Stimulated activated CD8-positive, alpha-beta memory T cell treated with anti-CD3 and anti-CD28 coated beads, Interleukin-15, amount 100 ng/mL, for 4 hours (primary cell): Measurements from ENCODE around the gene MEIS2.

Source experiments
- DNase-seq, 2 donors: peaks; one replicate each; pipeline ENCODE4 v3.0.0-alpha.2; 2020; ENCODE audit warnings: low read depth in 2 of 2

Gene MEIS2

DNA sequence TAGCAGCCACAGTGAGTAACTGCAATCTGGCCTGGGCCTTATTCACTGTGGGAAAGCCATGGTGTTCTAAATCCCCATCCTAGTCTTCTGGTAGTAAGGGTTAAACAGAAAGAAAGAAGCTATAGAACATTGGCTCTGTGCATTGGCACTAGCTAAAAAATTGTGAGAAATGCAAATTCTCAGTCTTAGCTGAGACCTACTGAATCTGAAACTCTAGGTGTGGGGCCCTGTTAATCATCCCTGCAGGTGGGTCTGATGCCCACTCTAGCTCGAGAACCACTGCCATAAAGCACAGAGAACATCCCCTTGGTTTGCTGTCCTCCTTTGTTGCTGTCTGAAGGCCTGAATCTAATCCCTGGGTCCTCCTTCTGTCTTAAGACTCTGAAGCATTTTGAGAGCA is 59.3 kb downstream of the MEIS2 start:
- DNase-seq = no peak

DNA sequence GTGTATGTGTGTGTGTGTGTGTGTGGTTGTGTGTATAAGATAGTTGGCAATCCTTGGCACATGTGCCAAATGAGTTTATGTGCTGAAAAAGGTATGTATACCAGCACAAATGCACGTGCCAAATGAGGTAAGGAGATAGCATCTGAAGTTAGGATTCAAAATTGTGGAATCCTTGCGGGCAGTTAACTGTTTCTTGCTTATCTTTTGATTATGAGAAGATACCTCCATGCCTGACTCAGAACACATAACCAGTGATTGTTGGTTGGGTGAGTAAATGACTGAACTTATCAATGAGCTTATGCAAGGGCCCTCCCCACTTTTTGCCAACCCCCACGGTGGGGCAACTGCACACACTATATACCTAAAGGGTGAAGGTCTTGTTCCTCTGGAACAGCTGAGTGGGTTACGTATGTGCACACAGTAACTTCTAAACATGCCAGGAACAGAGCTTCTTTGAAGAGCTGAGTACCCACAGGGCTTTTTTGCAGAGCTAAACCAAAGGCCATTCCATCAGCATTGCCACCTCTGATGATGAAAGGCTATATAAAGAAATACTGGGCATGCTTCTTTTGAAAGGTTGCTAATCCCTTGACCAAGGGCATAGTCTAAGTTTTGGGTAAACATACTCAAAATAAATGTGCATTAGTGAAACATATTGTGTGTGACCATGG is 60.1 kb downstream of the MEIS2 start:
- DNase-seq = no peak

DNA sequence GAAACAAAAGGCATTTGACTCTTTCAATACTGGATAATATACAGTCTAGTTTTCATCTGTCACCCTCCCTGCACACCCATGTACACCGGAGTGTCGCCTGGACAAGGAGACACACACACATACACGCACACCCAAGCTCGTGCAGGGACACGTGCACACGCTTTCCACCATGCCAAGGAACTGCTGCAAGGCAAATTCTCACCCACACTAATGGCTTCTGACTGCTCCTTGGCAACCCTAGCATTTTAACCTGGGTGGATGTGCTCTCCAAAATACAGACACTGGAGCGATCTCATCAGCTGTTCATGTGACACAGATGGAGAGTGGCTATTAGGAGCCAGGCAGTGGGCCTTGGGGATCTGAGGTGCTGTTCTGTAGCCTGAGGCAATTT is 61.6 kb downstream of the MEIS2 start:
- no peak for DNase-seq

DNA sequence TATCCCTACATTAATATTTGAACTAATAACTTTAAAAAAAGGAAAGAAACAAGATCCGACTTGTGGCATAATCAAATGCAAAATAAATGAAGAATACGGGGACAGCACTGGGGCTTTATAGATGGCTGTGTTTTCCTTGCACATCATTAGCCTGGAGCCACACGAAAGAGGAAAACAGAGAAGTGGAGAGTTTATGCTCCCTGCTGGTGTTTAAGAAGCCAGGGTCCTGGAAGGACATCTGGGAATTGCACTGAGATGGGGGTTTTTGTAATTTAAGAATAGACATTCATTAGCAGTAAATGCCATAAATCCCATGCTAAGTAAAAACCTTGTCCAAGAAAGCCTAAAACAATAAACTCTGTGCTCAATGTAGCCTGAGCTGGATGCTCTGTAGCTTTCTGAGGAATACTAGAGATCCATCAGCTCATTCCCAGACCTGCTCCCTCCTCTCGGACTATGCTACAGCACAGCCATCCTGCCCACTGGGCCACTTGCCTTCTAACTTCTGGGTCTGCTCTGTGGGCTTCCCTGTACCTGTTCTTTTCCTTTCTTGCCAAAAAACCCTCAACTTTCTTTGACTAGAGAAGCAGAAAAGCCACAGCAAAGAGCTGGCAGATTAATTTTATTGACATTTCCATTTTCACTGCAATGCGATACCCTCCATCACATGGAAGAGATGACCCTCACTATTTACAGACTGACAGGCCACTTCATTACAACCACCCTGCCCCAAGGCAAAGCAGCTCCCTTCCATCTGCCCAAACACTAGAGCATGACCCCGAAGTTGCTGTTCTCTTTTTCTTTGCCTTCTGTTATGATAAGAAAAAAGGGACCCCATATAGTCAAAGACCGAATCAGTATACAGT is 62.3 kb downstream of the MEIS2 start:
- no peak for DNase-seq

DNA sequence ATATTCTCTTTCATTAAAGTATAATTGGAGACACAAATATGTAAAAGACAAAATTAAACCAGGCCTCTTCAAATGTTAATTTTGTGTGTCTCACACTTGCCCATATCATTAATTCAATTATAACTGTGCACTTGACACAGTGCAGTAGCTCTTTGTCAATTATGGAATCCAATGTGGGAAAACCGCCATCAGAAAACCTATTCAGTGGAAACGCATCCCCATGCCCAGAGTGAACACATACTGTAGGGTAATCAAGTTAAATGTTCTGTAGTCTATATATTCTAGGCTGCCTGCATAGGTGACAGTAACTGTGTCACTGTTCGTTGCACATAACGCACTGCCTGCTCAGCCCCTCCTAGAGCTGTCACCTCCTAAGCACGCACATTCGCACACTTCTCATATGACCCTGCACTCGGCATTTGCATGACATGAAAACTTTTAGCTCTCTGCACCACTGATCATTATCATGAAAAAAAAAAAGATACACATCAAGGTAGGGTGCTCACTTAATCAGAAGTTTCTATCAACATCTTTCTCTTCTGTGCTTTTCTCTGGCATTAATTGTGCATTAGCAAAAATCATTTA is 63.2 kb downstream of the MEIS2 start:
- no peak for DNase-seq

DNA sequence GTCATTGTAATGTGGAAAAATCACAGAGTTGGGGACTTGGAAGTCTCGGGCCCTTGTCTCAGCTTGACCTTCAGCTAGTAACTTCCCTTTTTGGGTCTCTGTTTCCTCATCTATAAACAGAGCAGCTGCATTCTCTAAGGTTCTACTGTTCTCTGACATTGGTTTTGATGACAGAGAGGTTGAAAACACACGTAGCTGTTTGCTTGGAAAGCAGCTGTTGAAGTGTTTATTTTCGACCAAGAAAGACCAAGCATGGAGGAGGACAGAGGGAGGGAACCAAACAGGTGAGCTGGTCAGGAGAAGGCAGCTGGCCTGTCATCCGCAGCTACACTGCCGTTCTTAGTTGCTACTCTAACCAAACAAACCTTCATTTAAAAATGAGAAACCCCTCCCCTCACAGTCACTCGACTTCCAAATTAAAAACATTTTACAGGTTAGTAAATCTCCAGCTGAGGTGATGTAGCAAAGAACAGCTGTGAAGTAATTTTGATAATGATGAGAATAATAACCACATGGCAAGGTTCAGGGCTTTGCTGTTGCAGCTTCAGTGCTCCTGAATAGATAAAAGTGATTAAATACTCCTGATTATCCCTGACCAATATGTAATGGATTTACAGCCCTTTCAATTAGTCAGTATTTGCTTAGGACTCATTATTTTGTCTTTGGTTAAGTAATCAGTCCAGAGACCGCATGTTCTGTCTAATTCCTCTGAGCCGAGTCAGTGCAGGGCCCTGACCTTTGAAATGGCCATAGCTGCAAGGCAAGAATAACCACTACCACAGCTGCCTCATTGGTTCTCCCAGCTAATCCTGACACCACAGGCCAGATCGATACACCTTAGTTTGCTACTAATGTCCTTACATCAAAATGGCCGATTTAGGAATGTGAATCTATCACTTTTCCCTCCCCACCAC is 65.3 kb downstream of the MEIS2 start:
- DNase-seq = no peak

DNA sequence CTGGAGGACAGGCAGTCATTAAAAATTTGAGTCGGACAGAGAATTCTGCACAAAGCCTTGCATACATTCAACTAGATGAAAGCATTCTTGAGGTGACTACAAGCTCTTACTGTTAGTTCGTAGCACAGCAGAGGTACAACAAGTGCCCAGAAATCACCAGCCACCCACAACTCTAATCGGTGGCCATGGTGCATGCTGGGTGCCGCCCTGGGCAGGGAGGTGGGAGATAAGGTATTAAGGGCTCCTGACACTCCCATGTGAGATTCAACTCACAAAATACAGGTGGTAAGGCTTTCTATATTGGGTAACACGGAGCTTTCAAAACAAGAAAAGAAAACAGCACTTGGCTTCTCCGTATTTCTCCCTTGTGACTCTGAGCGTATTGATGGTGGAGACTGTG is 66.0 kb downstream of the MEIS2 start:
- DNase-seq = no peak

DNA sequence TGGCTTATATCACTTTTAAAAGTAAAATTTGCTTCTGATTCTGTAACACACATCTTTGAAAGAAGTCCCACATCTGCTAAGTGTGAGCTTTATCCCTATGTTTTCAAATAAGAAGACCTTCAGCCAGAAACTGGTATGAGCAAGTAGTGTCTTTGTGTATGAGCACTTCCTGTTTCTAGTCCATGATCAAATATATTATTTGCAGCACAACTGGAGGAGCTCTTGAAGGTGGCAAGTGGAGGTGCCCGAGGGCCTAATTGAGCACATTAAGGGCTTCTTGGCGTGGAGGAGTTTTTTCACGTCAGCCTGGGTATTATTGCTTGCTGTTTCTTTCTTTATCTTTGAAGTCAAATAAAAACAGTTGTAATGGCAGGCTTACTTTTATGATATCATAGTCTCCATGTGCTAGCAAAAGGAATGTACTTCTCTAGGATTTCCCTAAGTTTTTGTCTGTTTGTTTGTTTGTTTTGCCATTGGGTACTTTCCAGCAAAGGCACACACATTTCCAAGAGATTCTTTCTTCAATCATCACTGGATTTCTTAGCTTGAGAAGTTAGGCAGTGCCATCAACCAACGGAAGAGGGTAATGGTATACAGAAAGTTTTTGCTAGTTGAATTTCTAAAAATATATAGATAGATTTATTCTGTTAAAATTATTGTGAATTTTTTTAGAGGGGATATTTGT is 68.1 kb downstream of the MEIS2 start:
- DNase-seq = no peak

DNA sequence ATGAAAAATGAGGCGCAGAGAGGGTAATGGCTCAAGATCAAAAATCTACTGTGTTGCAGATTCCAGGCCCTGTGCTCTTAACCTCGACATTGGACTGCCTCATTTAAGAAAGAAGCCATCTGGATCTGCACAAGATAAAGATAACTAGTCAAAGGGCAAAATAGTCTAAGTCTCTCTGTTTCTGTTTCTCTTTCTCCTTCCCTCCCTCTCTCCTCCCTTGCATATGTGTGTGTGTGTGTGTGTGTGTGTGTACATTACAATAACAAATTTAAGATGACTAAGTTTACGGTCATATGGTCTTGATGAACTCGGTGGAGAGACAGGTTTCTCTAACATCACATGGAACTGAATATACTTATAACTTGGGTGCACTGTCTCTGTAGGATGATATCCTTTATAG is 69.2 kb downstream of the MEIS2 start:
- DNase-seq = no peak

DNA sequence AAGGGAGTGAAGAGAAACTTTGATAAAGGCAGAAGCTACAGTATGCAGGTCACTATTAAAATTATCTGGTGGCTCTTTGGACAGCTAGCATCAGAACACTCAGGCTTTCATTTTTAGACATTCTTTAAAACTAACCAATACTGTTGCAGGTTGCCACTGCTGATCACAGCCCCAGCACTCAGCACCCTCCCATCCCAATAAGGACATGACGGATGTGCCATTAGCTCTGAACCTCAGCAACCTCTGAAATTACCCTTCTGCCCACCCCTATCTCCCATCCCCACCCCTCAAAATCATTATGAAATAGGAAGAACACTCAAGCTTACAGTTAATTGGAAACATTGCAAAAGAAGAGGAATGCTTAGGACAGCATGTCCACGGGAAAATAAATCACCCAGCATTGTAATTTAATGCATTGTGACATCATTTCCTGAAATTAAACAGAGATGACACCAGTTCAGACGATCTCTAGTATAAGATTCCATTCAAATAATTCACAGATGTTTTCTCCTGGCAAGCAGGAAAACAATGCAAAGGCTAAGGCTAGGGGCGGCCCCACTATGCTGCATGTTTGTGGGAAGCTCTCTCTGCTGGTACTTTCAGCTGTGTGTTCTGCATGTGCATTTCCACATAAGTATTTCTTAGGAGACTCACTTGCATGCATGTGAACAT is 71.6 kb downstream of the MEIS2 start:
- no peak for DNase-seq

DNA sequence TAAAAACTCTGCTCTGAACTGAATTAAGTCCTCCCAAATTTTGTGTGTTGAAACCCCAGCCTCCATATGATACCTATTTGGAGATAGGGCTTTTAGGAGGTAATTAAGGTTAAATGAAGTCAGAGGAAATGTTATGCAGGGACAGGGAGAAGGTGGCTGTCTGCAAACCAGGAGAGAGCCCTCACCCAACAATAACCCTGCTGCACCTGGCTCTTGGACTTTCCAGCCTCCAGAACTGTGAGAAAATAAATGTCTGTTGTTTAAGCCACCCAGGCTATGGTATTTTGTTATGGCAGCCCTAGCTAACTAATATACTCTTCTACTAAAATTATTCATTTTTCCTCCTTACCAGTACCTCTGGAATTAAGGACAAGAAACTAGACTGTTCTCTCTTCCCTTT is 79.5 kb downstream of the MEIS2 start:
- DNase-seq = no peak

DNA sequence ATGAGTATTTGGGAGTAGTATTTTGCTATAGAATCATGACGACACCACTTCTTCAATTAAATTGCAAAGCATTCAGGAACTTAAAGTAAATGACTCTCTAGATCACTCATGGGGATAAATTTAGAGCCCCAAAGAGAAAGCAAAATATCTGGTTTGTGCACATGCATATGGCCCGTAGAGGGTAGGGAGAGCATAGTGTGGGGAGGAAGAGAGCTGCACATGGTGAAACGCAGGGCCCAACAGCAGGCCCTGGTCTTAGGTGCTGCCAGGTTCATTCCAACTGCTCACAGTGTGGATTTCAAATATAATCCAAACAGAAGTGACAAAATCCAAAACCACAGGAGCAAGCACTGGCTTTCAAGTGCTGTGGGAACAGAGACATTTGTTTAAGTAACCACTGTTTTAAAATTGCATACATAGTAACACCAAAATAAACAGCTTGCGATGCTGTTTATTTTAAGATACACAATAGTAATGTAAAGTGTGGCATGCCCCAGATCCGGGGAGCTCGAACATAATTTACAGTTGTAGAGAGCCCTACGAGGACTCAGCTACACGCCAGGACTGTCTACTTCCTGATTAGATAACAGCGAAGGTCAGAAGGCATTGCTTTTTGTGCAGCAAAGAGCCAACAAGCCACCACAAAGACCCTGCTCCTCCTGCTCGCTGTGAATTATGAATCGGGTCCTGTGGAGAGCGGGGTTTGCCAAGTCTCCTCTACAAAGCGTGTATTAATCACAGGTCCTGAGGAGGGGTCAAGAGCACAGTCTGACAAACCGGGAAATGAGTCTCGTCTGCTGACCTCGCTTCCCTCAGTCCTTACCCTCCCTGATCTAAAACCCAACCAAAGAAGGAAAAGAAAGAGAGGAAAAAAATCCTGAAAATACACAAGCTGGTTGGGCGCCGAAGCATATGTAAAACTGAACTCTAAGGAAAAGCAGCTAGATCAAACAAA is 80.6 kb downstream of the MEIS2 start:
- no peak for DNase-seq

DNA sequence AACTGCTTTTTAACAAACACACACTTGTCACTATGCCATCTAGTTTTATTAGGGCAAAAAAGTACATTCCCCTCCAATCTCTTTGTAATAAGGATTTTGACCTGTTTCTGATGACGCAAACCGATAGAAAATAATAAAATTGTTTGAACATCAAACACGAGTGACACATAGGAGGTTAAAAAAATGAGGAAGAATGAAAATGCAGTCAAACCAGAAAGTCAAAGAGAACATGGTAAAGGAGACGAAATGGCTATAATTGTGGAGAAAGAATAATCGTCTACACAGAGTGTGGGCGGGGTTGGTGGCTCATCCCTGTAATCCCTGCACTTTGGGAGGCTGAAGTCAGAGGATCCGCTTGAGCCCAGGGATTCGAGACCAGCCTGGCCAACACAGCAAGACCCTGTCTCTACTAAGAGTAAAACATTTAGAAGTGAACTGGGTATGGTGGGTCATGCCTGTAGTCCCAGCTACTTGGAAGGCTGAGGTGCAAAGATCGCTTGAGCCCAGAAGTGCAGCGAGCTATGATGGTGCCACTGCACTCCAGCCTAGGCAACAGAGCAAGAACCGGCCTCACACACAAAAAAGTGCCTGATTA is 83.2 kb downstream of the MEIS2 start:
- DNase-seq = no peak

DNA sequence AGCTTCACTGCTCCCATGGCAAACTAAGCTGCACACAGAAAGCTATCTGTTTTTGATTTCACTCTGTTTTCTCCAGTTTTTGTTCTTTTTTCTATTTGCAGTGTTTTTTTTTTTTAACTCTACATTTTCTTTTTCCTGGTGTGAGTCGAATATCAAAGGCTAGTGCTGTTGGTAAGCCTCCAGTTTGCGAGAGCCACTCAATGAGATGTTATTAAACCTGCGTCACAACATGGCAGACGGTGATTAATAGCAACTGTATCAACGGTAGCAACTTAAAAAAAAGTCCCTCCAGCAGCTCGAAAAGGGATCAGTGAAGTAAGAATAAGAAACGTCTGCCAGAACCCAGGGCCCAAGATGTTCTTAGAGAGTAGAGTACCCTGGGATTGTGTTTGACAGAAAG is 84.1 kb downstream of the MEIS2 start:
- DNase-seq = no peak

DNA sequence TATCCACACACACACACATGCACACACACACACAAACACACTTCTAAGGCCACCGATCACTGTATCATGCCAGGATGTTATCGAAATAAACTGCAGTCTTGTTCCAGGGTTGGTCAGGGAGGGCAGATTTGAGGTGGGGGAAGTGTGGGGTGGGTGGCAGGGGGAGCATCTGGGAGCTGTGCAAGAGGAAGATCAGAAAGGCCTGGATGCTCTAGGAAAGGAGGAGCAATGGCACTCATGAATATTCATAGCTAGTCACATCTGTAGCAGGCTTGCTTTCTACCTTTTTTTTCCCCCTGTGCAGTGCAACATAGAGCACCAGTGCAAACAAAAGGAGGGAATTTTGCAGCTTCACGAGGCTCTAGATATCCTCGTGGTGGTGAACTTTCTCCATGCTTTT is 84.9 kb downstream of the MEIS2 start:
- DNase-seq = no peak

DNA sequence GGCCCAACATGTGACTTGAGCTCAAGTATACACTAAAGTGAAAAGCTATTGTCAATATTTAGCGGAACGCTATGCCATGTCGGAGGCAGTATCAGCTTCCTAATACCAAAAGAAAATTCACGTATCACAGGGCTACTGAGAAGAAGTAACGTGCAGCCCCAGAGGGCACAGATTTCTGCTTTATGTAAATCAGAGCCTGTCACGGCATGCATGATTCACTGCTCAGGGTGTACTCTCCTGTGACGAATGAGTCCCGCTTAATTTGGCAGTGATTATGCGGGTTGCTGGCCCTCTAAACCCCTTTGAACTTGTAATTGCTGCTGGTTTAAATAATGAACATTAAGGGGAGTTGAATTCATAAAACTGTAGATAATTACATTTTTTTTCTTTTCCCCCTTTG is 85.3 kb downstream of the MEIS2 start:
- DNase-seq = no peak

DNA sequence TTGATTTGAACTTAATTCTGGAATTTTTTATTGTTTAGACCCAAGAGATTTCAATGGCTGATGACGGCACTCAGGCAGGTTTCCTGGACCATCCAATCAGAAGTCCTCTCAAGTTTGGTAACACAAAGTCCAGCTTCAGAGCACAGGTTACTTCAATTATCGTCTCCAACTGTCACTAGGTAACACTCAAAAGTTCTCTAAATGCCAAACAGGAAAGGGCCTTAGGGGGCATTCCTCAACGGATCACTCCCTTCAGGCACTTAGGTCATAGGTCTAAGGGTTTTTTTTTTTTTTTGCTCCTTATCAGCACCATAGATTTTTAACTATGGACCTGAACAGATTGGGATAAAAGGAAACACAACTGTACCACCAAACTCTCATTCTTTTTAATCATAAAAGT is 85.8 kb downstream of the MEIS2 start:
- no peak for DNase-seq

DNA sequence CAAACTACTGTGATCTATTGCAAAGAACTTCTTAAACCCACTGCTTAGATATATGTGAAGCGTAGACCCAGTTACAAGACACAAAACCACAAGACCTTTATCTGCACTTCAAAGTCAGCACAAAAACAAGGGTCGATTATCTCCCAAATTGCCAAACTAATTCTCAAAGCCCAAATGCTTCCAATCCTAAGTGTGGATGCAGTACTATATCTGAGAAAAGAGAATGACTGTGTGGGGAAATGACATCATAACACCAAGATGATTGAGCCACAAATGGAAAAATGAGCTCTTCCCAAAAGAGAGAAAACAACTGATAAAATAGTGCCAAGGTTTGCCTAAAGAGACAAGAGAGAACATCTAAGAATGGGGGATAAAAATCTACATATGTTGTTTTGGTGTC is 86.2 kb downstream of the MEIS2 start:
- DNase-seq = no peak

DNA sequence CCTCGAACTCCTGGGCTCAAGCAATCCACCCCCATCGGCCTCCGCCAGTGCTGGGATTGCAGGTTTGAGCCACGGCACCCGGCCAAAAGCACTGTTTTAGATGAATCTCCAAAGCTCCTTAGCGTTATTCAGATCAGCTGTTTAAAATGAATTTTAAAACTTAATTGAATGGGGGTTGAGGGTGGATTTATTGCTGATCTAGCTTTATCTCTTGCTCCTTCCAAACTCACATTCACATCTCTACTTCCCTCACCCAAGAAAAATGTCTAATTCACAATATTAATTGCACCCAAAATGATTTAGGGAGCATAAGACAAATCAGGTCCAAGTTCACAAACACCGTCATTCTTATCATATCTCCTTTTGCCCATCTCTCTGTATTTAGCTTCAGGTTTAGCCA is 89.8 kb downstream of the MEIS2 start:
- no peak for DNase-seq
